ENCODE data around the gene PCGF3.

GRCh38 chr4:797066-797465, 91.4 kb downstream of the PCGF3 start:
- no peak for TF ChIP-seq CTCF (IDR thresholded peaks at IDR 0.05)
- no peak for TF ChIP-seq POLR2A (IDR thresholded peaks at IDR 0.05)

Data from uterus (tissue), 2 donors.